ENCODE results near the gene RFNG. TPM values are rescaled to one million over a fixed set of nuclear protein-coding genes. Genes with fewer than 3 reads are reported as not detected.

The RFNG gene
- total and polyA plus RNA-seq, 2 donors from 2014 or later, result 29.8 to 47.3 TPM

GRCh38 chr17:82097919-82098168, 46.2 kb upstream of the RFNG start:
- Histone ChIP-seq H3K9ac (ENCODE audit: low read length in 3 of 3) (no peak overlapping the region), H3K4me1 (ENCODE audit: control insufficient read depth in 2 of 3, insufficient read depth in 2 of 3, low read depth in 1 of 3, low read length in 3 of 3) (peaks cover 0 to 31% (median 13%) of the 10 kb centered on the region in 3 donors), H3K36me3 (ENCODE audit: control insufficient read depth in 2 of 3, insufficient read depth in 3 of 3, low read length in 3 of 3) (peaks cover 0 to 11% (median 2%) of the 10 kb centered on the region in 3 donors), H3K9me3 (ENCODE audit: control insufficient read depth in 2 of 3, insufficient read depth in 1 of 3, low read length in 3 of 3) (no peaks in the 10 kb centered on the region), H3K27ac (ENCODE audit: low read depth in 2 of 2, low read length in 2 of 2) (peak overlapping the region; percentile 51 to 67), H3K27me3 (ENCODE audit: control insufficient read depth, insufficient read depth, low read length) (no peaks in the 10 kb centered on the region), H3K4me3 (ENCODE audit: low read length in 3 of 3) (peak overlapping the region in 1 of 3 donors; percentile 46)
- intact Hi-C loops (cut with DNase I), result no loop called here
- no peak for FAIRE-seq
- no peak for DNase-seq
- TF ChIP-seq CTCF (IDR thresholded peaks at IDR 0.05; ENCODE audit: borderline replicate concordance, extremely low read depth, insufficient read depth), result no peak

- no peaks in the 10 kb centered on the region for H3K9me3 ChIP-seq (ENCODE audit: control insufficient read depth in 2 of 3, insufficient read depth in 1 of 3, low read length in 3 of 3)
- TF ChIP-seq CTCF (IDR thresholded peaks at IDR 0.05; ENCODE audit: borderline replicate concordance, extremely low read depth, insufficient read depth), result no peak
- FAIRE-seq (no peak), DNase-seq (peak; percentile 51 to 89 (median 71))
- H3K4me1 ChIP-seq (ENCODE audit: control insufficient read depth in 2 of 3, insufficient read depth in 2 of 3, low read depth in 1 of 3, low read length in 3 of 3), result peaks cover 0 to 31% (median 12%) of the 10 kb centered on the region in 3 donors
- no peaks in the 10 kb centered on the region for H3K27me3 ChIP-seq (ENCODE audit: control insufficient read depth, insufficient read depth, low read length)
- peak overlapping the region in 1 of 3 donors; percentile 26 for H3K9ac ChIP-seq (ENCODE audit: low read length in 3 of 3)
- H3K27ac ChIP-seq (ENCODE audit: low read depth in 2 of 2, low read length in 2 of 2), result peak overlapping the region; percentile 51 to 67
- intact Hi-C loops (cut with DNase I), result no loop called here
- peaks cover 0 to 11% (median 2%) of the 10 kb centered on the region in 3 donors for H3K36me3 ChIP-seq (ENCODE audit: control insufficient read depth in 2 of 3, insufficient read depth in 3 of 3, low read length in 3 of 3)
- peak overlapping the region in 2 of 3 donors; percentile 1 to 46 for H3K4me3 ChIP-seq (ENCODE audit: low read length in 3 of 3)
Observed at GRCh38 chr17:82097184-82097918, 45.7 kb upstream of the RFNG start.

GRCh38 chr17:82096709-82097183, 45.1 kb upstream of the RFNG start:
- H3K9ac ChIP-seq (ENCODE audit: low read length in 3 of 3), result peak overlapping the region in 1 of 3 donors; percentile 26
- H3K27me3 ChIP-seq (ENCODE audit: control insufficient read depth, insufficient read depth, low read length), result no peaks in the 10 kb centered on the region
- no peak overlapping the region for H3K27ac ChIP-seq (ENCODE audit: low read depth in 2 of 2, low read length in 2 of 2)
- intact Hi-C loops (cut with DNase I), result no loop called here
- no peaks in the 10 kb centered on the region for H3K9me3 ChIP-seq (ENCODE audit: control insufficient read depth in 2 of 3, insufficient read depth in 1 of 3, low read length in 3 of 3)
- peak overlapping the region in 2 of 3 donors; percentile 1 to 46 for H3K4me3 ChIP-seq (ENCODE audit: low read length in 3 of 3)
- FAIRE-seq (no peak), DNase-seq (peak in 1 of 5 donors; percentile 82)
- peaks cover 0 to 28% (median 12%) of the 10 kb centered on the region in 3 donors for H3K4me1 ChIP-seq (ENCODE audit: control insufficient read depth in 2 of 3, insufficient read depth in 2 of 3, low read depth in 1 of 3, low read length in 3 of 3)
- H3K36me3 ChIP-seq (ENCODE audit: control insufficient read depth in 2 of 3, insufficient read depth in 3 of 3, low read length in 3 of 3), result peaks cover 0 to 11% (median 2%) of the 10 kb centered on the region in 3 donors
- TF ChIP-seq CTCF (IDR thresholded peaks at IDR 0.05; ENCODE audit: borderline replicate concordance, extremely low read depth, insufficient read depth), result no peak
